WI38 (cell line): ENCODE results near the gene TM9SF2.

Experiments used
- H3K4me3 ChIP-seq: 2 replicates; pipeline ENCODE4 v1.5.1; 2011; ENCODE audit warnings: low read depth, mild to moderate bottlenecking, control low read depth, low read length
- TF ChIP-seq, protein P1 (sequence below): IDR thresholded peaks from 2 replicates; pipeline ENCODE4 v1.5.1; 2012; ENCODE audit warnings: low read depth, mild to moderate bottlenecking, control low read depth, low read length

The TM9SF2 gene

GRCh38 chr13:99580500-99581268 lies 79.4 kb downstream of the TM9SF2 start:
- H3K4me3 ChIP-seq, result no peak overlapping the region
- TF ChIP-seq, protein P1, sequence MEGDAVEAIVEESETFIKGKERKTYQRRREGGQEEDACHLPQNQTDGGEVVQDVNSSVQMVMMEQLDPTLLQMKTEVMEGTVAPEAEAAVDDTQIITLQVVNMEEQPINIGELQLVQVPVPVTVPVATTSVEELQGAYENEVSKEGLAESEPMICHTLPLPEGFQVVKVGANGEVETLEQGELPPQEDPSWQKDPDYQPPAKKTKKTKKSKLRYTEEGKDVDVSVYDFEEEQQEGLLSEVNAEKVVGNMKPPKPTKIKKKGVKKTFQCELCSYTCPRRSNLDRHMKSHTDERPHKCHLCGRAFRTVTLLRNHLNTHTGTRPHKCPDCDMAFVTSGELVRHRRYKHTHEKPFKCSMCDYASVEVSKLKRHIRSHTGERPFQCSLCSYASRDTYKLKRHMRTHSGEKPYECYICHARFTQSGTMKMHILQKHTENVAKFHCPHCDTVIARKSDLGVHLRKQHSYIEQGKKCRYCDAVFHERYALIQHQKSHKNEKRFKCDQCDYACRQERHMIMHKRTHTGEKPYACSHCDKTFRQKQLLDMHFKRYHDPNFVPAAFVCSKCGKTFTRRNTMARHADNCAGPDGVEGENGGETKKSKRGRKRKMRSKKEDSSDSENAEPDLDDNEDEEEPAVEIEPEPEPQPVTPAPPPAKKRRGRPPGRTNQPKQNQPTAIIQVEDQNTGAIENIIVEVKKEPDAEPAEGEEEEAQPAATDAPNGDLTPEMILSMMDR, result no peak

- no peak overlapping the region for H3K4me3 ChIP-seq
These were observed 81.2 kb downstream of the TM9SF2 start for GRCh38 chr13:99582511-99582910.

GRCh38 chr13:99585609-99586008 lies 84.3 kb downstream of the TM9SF2 start:
- H3K4me3 ChIP-seq, result no peak overlapping the region
- TF ChIP-seq, protein P1, result no peak

More at GRCh38 chr13:99582511-99582910, 81.2 kb downstream of the TM9SF2 start:
- TF ChIP-seq, protein P1, result no peak

DNA sequence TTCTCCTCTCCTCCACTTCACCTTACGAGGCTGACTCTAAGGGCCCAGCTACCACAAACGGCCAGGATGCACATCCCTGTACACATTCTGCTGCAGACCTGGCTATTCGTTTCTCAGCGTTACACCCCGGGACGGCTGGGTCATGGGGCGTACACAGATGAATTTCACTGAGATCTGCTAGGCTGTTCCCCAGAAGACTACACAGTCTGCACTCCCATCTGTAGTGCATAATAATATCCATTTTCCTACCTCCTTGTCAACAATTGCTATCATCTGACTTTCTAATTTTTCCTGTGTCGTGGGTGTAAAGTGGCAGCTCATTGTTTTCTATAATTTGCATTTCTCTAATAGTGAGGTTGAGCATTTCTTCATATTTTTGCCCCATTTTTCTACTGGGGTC lies 85.7 kb downstream of the TM9SF2 start:
- no peak overlapping the region for H3K4me3 ChIP-seq
- TF ChIP-seq, protein P1, result no peak

- no peak overlapping the region for H3K4me3 ChIP-seq
- TF ChIP-seq, protein P1, result no peak
These were observed 86.8 kb downstream of the TM9SF2 start for GRCh38 chr13:99587893-99588606.

- no peak overlapping the region for H3K4me3 ChIP-seq
- TF ChIP-seq, protein P1, result no peak
These were observed 88.3 kb downstream of the TM9SF2 start for GRCh38 chr13:99589575-99589974.

DNA sequence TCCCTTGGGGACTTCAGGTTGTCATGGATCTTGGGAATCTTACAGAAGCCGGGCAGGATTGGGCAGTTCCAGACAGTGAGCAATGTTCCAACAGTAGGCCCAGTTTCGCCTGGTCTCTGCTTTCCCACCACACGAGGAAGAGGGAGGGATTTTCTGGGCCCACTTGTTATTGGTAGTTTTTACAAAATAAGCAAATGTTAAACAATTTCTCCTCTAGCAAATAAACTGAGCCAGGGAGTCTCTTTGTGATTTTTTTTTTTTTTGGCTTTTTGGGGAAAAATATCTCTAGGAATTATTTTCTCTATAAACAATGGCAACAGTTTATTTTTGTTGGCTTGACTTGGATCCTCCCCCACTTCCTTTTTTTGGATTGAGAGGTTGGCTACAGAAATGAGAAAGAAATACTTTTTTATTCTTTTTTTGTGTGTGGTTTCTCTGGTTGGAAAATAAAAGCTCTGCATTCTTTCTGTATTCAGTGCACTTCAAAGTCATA lies 89.3 kb downstream of the TM9SF2 start:
- H3K4me3 ChIP-seq, result no peak overlapping the region
- TF ChIP-seq, protein P1, result no peak
